SK-N-MC (cell line): Measurements from ENCODE around the gene LYRM4.

Source experiments
- EZH2 ChIP-seq: fragments of 200-600 bp; sonication (generic); IDR thresholded peaks from one replicate; pipeline ENCODE4 v1.6.1; 2017; ENCODE audit warnings: antibody characterized with exemption
- POLR2AphosphoS5 ChIP-seq: IDR thresholded peaks from 2 replicates; pipeline ENCODE4 v1.6.1; 2012; ENCODE audit warnings: mild to moderate bottlenecking, low read depth, low read length, borderline replicate concordance

DNA sequence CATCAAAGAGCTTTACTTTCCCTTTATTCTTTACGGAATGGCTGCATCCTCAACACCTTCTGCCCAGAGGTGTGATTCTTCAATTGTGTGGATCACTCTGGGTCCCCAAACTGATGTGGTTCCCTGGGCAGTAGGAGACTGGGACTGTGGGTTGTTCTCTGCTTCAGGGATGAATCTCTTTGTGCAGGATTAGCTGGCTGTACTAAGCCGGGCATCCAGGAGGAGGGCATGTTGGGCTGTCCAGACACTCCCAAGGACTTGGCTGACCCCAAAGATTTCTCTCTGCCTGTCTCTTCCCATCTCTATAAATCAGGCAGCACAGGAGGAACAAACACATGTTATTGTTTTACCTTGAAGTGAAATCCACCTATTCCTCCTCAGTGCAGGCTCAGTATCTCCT, 15.8 kb upstream of the LYRM4 start:
- TF ChIP-seq POLR2AphosphoS5 (no peak), EZH2 (no peak)
